Progenitor cell of endocrine pancreas (in vitro differentiated cells): ENCODE data around the gene CD99L2. TPM values are rescaled to one million over a fixed set of nuclear protein-coding genes. Genes with fewer than 3 reads are reported as not detected.
A peak's percentile ranks its signal among the peaks of the same experiment; 100 is the strongest.

Experiments
- DNase-seq: peaks from one replicate; pipeline ENCODE4 v3.0.0; 2021; ENCODE audit warnings: low spot score; ENCODE audit not compliant: unreplicated experiment
- H3K27ac Mint-ChIP-seq: 2 replicates; pipeline ENCODE4 v1.8.0; 2021; ENCODE audit warnings: mild to moderate bottlenecking, moderate library complexity, mixed read lengths
- H3K27me3 Mint-ChIP-seq: 2 replicates; pipeline ENCODE4 v1.8.0; 2021; ENCODE audit warnings: mixed read lengths
- H3K36me3 Mint-ChIP-seq: 2 replicates; pipeline ENCODE4 v1.8.0; 2022; ENCODE audit warnings: mixed read lengths; ENCODE audit not compliant: insufficient read depth
- H3K4me1 Mint-ChIP-seq: 2 replicates; pipeline ENCODE4 v1.8.0; 2021; ENCODE audit warnings: low read depth, mixed read lengths
- H3K4me3 Mint-ChIP-seq: 2 replicates; pipeline ENCODE4 v1.8.0; 2021; ENCODE audit warnings: low read depth, mild to moderate bottlenecking, moderate library complexity, mixed read lengths
- H3K9me3 Mint-ChIP-seq: 2 replicates; pipeline ENCODE4 v1.8.0; 2021; ENCODE audit warnings: low read depth, mixed read lengths
- CTCF ChIP-seq: fragments of 200-600 bp; sonication (generic); IDR thresholded peaks from one replicate; pipeline ENCODE4 v1.5.0; 2021; ENCODE audit warnings: antibody characterized with exemption, mild to moderate bottlenecking; ENCODE audit not compliant: unreplicated experiment
- total RNA-seq: library from RNA; stranded (reverse); gene quantifications from 2 replicates; pipeline ENCODE4 v1.2.1, GENCODE V29; 2021

The CD99L2 gene
- total RNA-seq, 1 donor from 2014 or later, result 19.2 TPM

- TF ChIP-seq CTCF, result no peak
- H3K9me3 Mint-ChIP-seq, result peaks cover 3% of the 10 kb centered on the region
Observed at GRCh38 chrX:150897421-150898320, 797 bp downstream of the CD99L2 start.

GRCh38 chrX:150896632-150897031 lies 1.8 kb downstream of the CD99L2 start:
- no peak for DNase-seq
- Mint-ChIP-seq H3K9me3 (peaks cover 3% of the 10 kb centered on the region), H3K27me3 (peaks cover 21% of the 10 kb centered on the region), H3K36me3 (no peaks in the 10 kb centered on the region), H3K4me1 (no peaks in the 10 kb centered on the region), H3K4me3 (no peak overlapping the region), H3K27ac (no peak overlapping the region)
- TF ChIP-seq CTCF, result no peak

More at GRCh38 chrX:150897421-150898320, 797 bp downstream of the CD99L2 start:
- Mint-ChIP-seq H3K27ac (peak overlapping the region; percentile 84), H3K36me3 (no peaks in the 10 kb centered on the region), H3K4me3 (peak overlapping the region; percentile 75), H3K4me1 (peaks cover 1% of the 10 kb centered on the region), H3K27me3 (peaks cover 25% of the 10 kb centered on the region)
- DNase-seq, result peak; percentile 17

GRCh38 chrX:150893936-150894335 lies 4.5 kb downstream of the CD99L2 start:
- Mint-ChIP-seq H3K4me1 (no peaks in the 10 kb centered on the region), H3K9me3 (no peaks in the 10 kb centered on the region), H3K27ac (no peak overlapping the region), H3K36me3 (no peaks in the 10 kb centered on the region), H3K27me3 (no peaks in the 10 kb centered on the region), H3K4me3 (no peak overlapping the region)
- TF ChIP-seq CTCF, result no peak
- DNase-seq, result no peak

GRCh38 chrX:150889131-150889530 lies 9.3 kb downstream of the CD99L2 start:
- H3K4me3 Mint-ChIP-seq, result no peak overlapping the region
- no peaks in the 10 kb centered on the region for H3K4me1 Mint-ChIP-seq

More at GRCh38 chrX:150889131-150889530, 9.3 kb downstream of the CD99L2 start:
- peaks cover 2% of the 10 kb centered on the region for H3K9me3 Mint-ChIP-seq
- no peaks in the 10 kb centered on the region for H3K36me3 Mint-ChIP-seq
- DNase-seq, result no peak
- H3K27me3 Mint-ChIP-seq, result no peaks in the 10 kb centered on the region
- no peak overlapping the region for H3K27ac Mint-ChIP-seq
- TF ChIP-seq CTCF, result no peak
